GM20431 (cell line): ENCODE results near the gene MVK.

Experiments
- in situ Hi-C: fragments of 300-500 bp; cut with MseI, MboI; formaldehyde crosslinking; loops from one replicate; pipeline ENCODE4 v1.15.0; 2020; ENCODE audit warnings: low sequenced_read_pairs; ENCODE audit not compliant: unreplicated experiment

MVK gene

GRCh38 chr12:109573029-109573913 lies at the start of gene MVK, which contains the start of gene MMAB:
Gene MVK (plus strand): TSS chr12:109573794. CDS start chr12:109574823, 1,029 bp downstream.
Gene MMAB (minus strand): TSS chr12:109573504. CDS start chr12:109573480, 24 bp downstream.
- in situ Hi-C loops = no loop called here

GRCh38 chr12:109524466-109525278 lies 48.9 kb upstream of the MVK start:
- in situ Hi-C loops = no loop called here

GRCh38 chr12:109525279-109525585 lies 48.4 kb upstream of the MVK start:
- in situ Hi-C loops = no loop called here

GRCh38 chr12:109527489-109528123 lies 46.0 kb upstream of the MVK start:
- in situ Hi-C loops = no loop called here

- in situ Hi-C loops = no loop called here
Observed at GRCh38 chr12:109529691-109530640, 43.6 kb upstream of the MVK start.

- in situ Hi-C loops = no loop called here
Observed at GRCh38 chr12:109531411-109531810, 42.2 kb upstream of the MVK start.

- in situ Hi-C loops = no loop called here
Observed at GRCh38 chr12:109532721-109533486, 40.7 kb upstream of the MVK start.

- in situ Hi-C loops = no loop called here
Observed at GRCh38 chr12:109533487-109533740, 40.2 kb upstream of the MVK start.

GRCh38 chr12:109534456-109534855 lies 39.1 kb upstream of the MVK start:
- in situ Hi-C loops = no loop called here

GRCh38 chr12:109535231-109535862 lies 38.2 kb upstream of the MVK start:
- in situ Hi-C loops = no loop called here

- in situ Hi-C loops = no loop called here
Observed at GRCh38 chr12:109535863-109536250, 37.7 kb upstream of the MVK start.

GRCh38 chr12:109537136-109537535 lies 36.5 kb upstream of the MVK start:
- in situ Hi-C loops = no loop called here

GRCh38 chr12:109538191-109538863 lies 35.3 kb upstream of the MVK start:
- in situ Hi-C loops = no loop called here

GRCh38 chr12:109539508-109539907 lies 34.1 kb upstream of the MVK start:
- in situ Hi-C loops = no loop called here

- in situ Hi-C loops = no loop called here
Observed at GRCh38 chr12:109540526-109541412, 32.8 kb upstream of the MVK start.

- in situ Hi-C loops = no loop called here
Observed at GRCh38 chr12:109541413-109541726, 32.2 kb upstream of the MVK start.

- in situ Hi-C loops = no loop called here
Observed at GRCh38 chr12:109542014-109542413, 31.6 kb upstream of the MVK start.
